Measurements from ENCODE around the gene MX1.

DNA sequence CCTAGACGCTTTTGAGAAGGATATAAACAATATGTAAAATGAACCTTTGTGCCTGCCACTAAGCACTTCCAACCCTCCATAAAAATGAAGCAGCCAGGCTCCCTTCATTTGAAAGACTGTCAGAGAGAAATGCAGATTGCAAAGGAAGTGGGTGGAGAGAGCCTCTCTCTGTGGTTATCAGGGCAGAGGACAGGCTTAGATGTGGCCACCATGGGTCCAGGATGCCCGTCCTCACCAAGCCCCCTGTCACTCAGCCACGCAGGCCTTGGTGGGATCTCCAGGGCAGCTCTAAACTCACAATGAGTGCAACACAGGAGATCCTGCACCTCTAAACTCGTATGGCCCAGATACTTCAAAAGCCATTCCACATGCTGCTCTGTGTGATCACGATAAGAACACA is 44.0 kb downstream of the MX1 start:
- no peak for TF ChIP-seq EZH2phosphoT487 (IDR thresholded peaks at IDR 0.05; ENCODE audit: borderline replicate concordance, low read length)
- TF ChIP-seq, protein P1, sequence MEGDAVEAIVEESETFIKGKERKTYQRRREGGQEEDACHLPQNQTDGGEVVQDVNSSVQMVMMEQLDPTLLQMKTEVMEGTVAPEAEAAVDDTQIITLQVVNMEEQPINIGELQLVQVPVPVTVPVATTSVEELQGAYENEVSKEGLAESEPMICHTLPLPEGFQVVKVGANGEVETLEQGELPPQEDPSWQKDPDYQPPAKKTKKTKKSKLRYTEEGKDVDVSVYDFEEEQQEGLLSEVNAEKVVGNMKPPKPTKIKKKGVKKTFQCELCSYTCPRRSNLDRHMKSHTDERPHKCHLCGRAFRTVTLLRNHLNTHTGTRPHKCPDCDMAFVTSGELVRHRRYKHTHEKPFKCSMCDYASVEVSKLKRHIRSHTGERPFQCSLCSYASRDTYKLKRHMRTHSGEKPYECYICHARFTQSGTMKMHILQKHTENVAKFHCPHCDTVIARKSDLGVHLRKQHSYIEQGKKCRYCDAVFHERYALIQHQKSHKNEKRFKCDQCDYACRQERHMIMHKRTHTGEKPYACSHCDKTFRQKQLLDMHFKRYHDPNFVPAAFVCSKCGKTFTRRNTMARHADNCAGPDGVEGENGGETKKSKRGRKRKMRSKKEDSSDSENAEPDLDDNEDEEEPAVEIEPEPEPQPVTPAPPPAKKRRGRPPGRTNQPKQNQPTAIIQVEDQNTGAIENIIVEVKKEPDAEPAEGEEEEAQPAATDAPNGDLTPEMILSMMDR (IDR thresholded peaks at IDR 0.05; ENCODE audit: low read depth, low read length, poor library complexity, severe bottlenecking), result no peak

Measured in DOHH2 (cell line).